Measurements from ENCODE around the gene PTPRG.

DNA sequence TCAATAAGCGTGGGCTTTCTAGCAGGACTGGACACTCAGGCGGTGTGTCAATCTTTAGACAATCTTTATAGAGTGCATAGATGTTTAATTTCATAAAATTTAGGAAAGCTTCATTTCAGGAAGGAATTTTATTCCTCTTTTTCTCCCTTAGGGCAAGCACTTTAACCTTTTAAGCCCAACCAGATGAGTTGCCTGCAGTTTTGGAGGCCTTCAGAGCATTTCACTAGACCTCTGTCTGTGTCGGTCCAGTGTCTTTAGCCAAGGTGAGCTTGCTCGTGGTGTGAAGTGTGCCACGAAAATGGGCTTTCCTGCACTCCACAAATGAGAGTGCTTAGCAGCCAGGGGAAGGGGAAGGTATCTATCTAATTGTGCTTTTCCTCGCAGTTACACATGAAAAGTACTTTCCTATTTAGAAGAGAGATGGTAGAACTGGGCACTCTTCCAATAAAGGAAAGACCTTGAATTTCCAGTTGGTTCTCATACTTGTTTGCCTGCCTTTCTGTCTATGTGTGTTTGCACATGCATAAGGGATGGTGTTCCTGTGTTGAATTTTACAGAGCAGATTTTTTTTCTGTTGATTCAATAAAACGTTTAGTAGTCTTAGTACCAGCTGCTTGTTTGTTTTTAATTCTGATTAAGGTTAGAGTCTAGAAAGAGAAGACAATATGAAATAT lies 758.3 kb downstream of the PTPRG start:
- TF ChIP-seq SIN3A (IDR thresholded peaks at IDR 0.05; ENCODE audit: borderline replicate concordance, insufficient read depth, low read length): no peak
- TF ChIP-seq POLR2AphosphoS5 (IDR thresholded peaks at IDR 0.05; ENCODE audit: low read depth, low read length): no peak

All from PFSK-1 (cell line).